HFFc6 (cell line): ENCODE data around the gene SPIC. TPM values are rescaled to one million over a fixed set of nuclear protein-coding genes. Genes with fewer than 3 reads are reported as not detected.

Source experiments
- DNase-seq: peaks from one replicate; pipeline ENCODE4 v3.0.0-alpha.2; 2018
- H3K27ac Mint-ChIP-seq: 2 replicates; pipeline ENCODE4 v1.8.0; 2020; ENCODE audit warnings: mild to moderate bottlenecking, mixed read lengths
- H3K27me3 Mint-ChIP-seq: 2 replicates; pipeline ENCODE4 v1.8.0; 2021; ENCODE audit warnings: mild to moderate bottlenecking, moderate library complexity, mixed read lengths; ENCODE audit not compliant: insufficient read depth
- H3K36me3 Mint-ChIP-seq: 2 replicates; pipeline ENCODE4 v1.8.0; 2021; ENCODE audit warnings: low read depth, mixed read lengths
- H3K4me1 Mint-ChIP-seq: 2 replicates; pipeline ENCODE4 v1.8.0; 2020; ENCODE audit warnings: low read depth, mixed read lengths
- H3K4me3 Mint-ChIP-seq: 2 replicates; pipeline ENCODE4 v1.8.0; 2020; ENCODE audit warnings: mild to moderate bottlenecking, moderate library complexity, mixed read lengths
- H3K9me3 Mint-ChIP-seq: 2 replicates; pipeline ENCODE4 v1.8.0; 2020; ENCODE audit warnings: mild to moderate bottlenecking, mixed read lengths
- CTCF ChIP-seq: fragments of 200-600 bp; sonication (generic); IDR thresholded peaks from 2 replicates; pipeline ENCODE4 v1.5.0; 2021; ENCODE audit warnings: antibody characterized with exemption, mild to moderate bottlenecking
- total RNA-seq, 6 experiments: library from RNA; stranded (reverse); fragmentation: NEBNext Ultra II Directional; extraction: Animal tissue kit (Norgen Biotek cat#: 25700); gene quantifications; 2 replicates in 1 of 6; 3 replicates in 5 of 6; pipeline ENCODE4 v1.2.3, GENCODE V29; 2021

Gene SPIC
- total RNA-seq, 6 experiments from 2014 or later: not detected

- Mint-ChIP-seq H3K9me3 (peaks cover 4% of the 10 kb centered on the region; the same call in 1 of the 2 replicates), H3K4me3 (no peak overlapping the region), H3K27ac (no peak overlapping the region), H3K27me3 (peaks cover 3% of the 10 kb centered on the region), H3K36me3 (no peaks in the 10 kb centered on the region), H3K4me1 (peaks cover 2% of the 10 kb centered on the region; the same call in 1 of the 2 replicates)
- no peak for DNase-seq
- no peak for TF ChIP-seq CTCF
Observed at GRCh38 chr12:101491329-101491728, 16.2 kb downstream of the SPIC start.

GRCh38 chr12:101493556-101493955, 18.4 kb downstream of the SPIC start:
- Mint-ChIP-seq H3K27ac (no peak overlapping the region), H3K27me3 (peaks cover 3% of the 10 kb centered on the region), H3K4me3 (no peak overlapping the region), H3K4me1 (no peaks in the 10 kb centered on the region; the same call in 1 of the 2 replicates), H3K36me3 (no peaks in the 10 kb centered on the region), H3K9me3 (peaks cover 18% of the 10 kb centered on the region; the same call in 1 of the 2 replicates)
- no peak for TF ChIP-seq CTCF
- no peak for DNase-seq

GRCh38 chr12:101498252-101498651, 23.1 kb downstream of the SPIC start:
- Mint-ChIP-seq H3K4me1 (no peaks in the 10 kb centered on the region), H3K27me3 (peaks cover 3% of the 10 kb centered on the region), H3K9me3 (peaks cover 13% of the 10 kb centered on the region; the same call in 1 of the 2 replicates), H3K4me3 (no peak overlapping the region), H3K27ac (no peak overlapping the region), H3K36me3 (no peaks in the 10 kb centered on the region)
- no peak for DNase-seq
- no peak for TF ChIP-seq CTCF

- peaks cover 18% of the 10 kb centered on the region for H3K9me3 Mint-ChIP-seq
- no peak overlapping the region for H3K27ac Mint-ChIP-seq
- DNase-seq: no peak
- no peaks in the 10 kb centered on the region for H3K4me1 Mint-ChIP-seq
- no peak overlapping the region for H3K4me3 Mint-ChIP-seq
- peaks cover under 1% of the 10 kb centered on the region; the same call in 1 of the 2 replicates for H3K27me3 Mint-ChIP-seq
- no peak for TF ChIP-seq CTCF
- H3K36me3 Mint-ChIP-seq: no peaks in the 10 kb centered on the region
Observed at GRCh38 chr12:101501410-101501995, 26.4 kb downstream of the SPIC start.

- TF ChIP-seq CTCF: no peak
- no peaks in the 10 kb centered on the region for H3K27me3 Mint-ChIP-seq
- peaks cover 25% of the 10 kb centered on the region for H3K9me3 Mint-ChIP-seq
- H3K27ac Mint-ChIP-seq: no peak overlapping the region
- no peak overlapping the region for H3K4me3 Mint-ChIP-seq
- no peaks in the 10 kb centered on the region for H3K4me1 Mint-ChIP-seq
- DNase-seq: no peak
- H3K36me3 Mint-ChIP-seq: no peaks in the 10 kb centered on the region
Observed at GRCh38 chr12:101521136-101521535, 46.0 kb downstream of the SPIC start.
